Thyroid gland (tissue), 4 donors: ENCODE results near the gene PLEKHG7. TPM values are rescaled to one million over a fixed set of nuclear protein-coding genes. Genes with fewer than 3 reads are reported as not detected.

ENCODE experiments used
- DNase-seq, 2 donors: peaks; one replicate each; pipeline ENCODE4 v3.0.0-alpha.2; 2019
- H3K27ac ChIP-seq, 3 donors: fragments of 200-600 bp; sonication (generic); 1 replicate in 2 of 3; 2 replicates in 1 of 3; pipeline ENCODE4 v1.5.1; 2016 to 2019; ENCODE audit warnings: mild to moderate bottlenecking in 1 of 3, moderate library complexity in 1 of 3
- H3K27me3 ChIP-seq: fragments of 200-600 bp; sonication (generic); one replicate; pipeline ENCODE4 v1.5.1; 2019
- H3K36me3 ChIP-seq, 2 donors: fragments of 200-600 bp; sonication (generic); one replicate each; pipeline ENCODE4 v1.5.1; 2016 to 2019
- H3K4me1 ChIP-seq, 2 donors: fragments of 200-600 bp; sonication (generic); one replicate each; pipeline ENCODE4 v1.5.1; 2017 to 2019
- H3K4me3 ChIP-seq, 3 donors: fragments of 200-600 bp; sonication (generic); replicated peaks in 1 of 3; 1 replicate in 2 of 3; 2 replicates in 1 of 3; pipeline ENCODE4 v1.5.1; 2016; ENCODE audit warnings: mild to moderate bottlenecking in 1 of 3
- H3K9me3 ChIP-seq: fragments of 200-600 bp; sonication (generic); one replicate; pipeline ENCODE4 v1.5.1; 2017
- CTCF ChIP-seq, 6 experiments: fragments of 200-600 bp in 3 of 6; fragments of 450-650 bp in 3 of 6; sonication (generic) in 3 of 6; IDR thresholded peaks; one replicate each; pipeline ENCODE4 v1.5.1; 2016 to 2019; ENCODE audit warnings: antibody characterized with exemption in 6 of 6, mild to moderate bottlenecking in 2 of 6, inconsistent platforms in 1 of 6, moderate library complexity in 1 of 6
- POLR2A ChIP-seq, 2 donors: fragments of 450-650 bp; IDR thresholded peaks; one replicate each; pipeline ENCODE4 v1.6.1; 2017; ENCODE audit warnings: antibody characterized with exemption in 2 of 2, mild to moderate bottlenecking in 2 of 2, moderate library complexity in 1 of 2
- WGBS, 2 donors: methylation state at CpG; one replicate each; pipeline ENCODE4 v1.1.5; 2017; 5-methylcytosine and 5-hydroxymethylcytosine counted together
- intact Hi-C: fragments of 100-400 bp; cut with DNase I; formaldehyde crosslinking; loops from one replicate; pipeline ENCODE4 v1.15.1; 2023
- total RNA-seq, 4 donors: library from RNA; depleted of rRNA; stranded (reverse); fragments of >200 nt; gene quantifications; one replicate each; pipeline ENCODE4 v1.2.3, GENCODE V29; 2016

Gene PLEKHG7
- total RNA-seq, 4 donors from 2014 or later = not detected

DNA sequence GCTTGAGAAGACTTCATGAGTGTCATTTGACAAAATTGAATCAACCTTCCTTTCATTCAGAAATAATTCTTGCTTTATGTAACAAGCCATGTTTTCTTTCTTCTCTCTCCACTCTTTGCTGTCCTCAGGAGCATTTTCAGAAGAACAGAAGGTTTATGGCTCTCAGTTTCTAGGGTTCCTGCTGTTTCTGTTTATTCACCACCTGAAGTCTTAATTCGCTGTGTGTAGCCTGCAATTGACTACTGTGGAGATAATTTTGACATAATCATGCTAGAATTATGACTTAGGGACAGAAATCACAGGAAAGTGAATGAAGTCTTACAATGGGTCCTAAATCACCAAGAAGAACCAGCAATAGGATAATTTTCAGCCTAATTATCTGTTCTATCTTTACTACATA is 7.2 kb upstream of the PLEKHG7 start:
- TF ChIP-seq CTCF (IDR thresholded peaks at IDR 0.05) (no peak), POLR2A (IDR thresholded peaks at IDR 0.05) (no peak)
- Histone ChIP-seq H3K27ac (no peak overlapping the region), H3K4me3 (no peak overlapping the region), H3K9me3 (no peaks in the 10 kb centered on the region), H3K4me1 (no peaks in the 10 kb centered on the region), H3K36me3 (no peaks in the 10 kb centered on the region), H3K27me3 (no peaks in the 10 kb centered on the region)
- intact Hi-C loops = no loop called here
- WGBS, 2 donors = 88% methylated on average over 1 of the region's 1 CpG
- no peak for DNase-seq

DNA sequence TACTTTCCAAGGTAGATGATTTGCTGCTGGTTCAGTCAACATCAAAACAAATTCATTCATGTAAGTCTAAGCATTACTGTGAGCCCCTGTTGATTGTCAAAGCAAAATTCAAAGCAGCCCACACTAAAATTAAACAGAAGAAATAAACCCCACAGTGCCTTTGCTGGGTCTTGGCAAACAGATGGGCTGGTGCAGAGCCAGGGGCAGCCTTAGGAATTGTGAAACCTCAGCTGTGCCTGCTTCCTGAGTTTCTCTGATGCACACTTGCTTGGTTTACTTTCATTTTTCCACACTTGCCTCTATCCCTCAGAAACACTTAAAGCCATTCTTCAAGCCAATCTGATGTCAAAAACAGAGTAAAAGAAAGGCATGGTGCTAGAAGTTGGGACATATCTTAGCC is 6.6 kb upstream of the PLEKHG7 start:
- no peaks in the 10 kb centered on the region for H3K27me3 ChIP-seq
- no peak for TF ChIP-seq CTCF (IDR thresholded peaks at IDR 0.05)
- TF ChIP-seq POLR2A (IDR thresholded peaks at IDR 0.05) = no peak
- H3K4me3 ChIP-seq = no peak overlapping the region
- no peak overlapping the region for H3K27ac ChIP-seq
- intact Hi-C loops = no loop called here
- DNase-seq = peak in 1 of 2 donors; percentile 29
- no peaks in the 10 kb centered on the region for H3K9me3 ChIP-seq
- no peaks in the 10 kb centered on the region for H3K36me3 ChIP-seq
- H3K4me1 ChIP-seq = no peaks in the 10 kb centered on the region

GRCh38 chr12:92698474-92698873 is 4.3 kb upstream of the PLEKHG7 start:
- TF ChIP-seq CTCF (IDR thresholded peaks at IDR 0.05) = no peak
- TF ChIP-seq POLR2A (IDR thresholded peaks at IDR 0.05) = no peak
- no peaks in the 10 kb centered on the region for H3K9me3 ChIP-seq
- intact Hi-C loops = no loop called here
- H3K27me3 ChIP-seq = no peaks in the 10 kb centered on the region
- H3K27ac ChIP-seq = no peak overlapping the region
- no peak for DNase-seq
- H3K36me3 ChIP-seq = no peaks in the 10 kb centered on the region
- H3K4me3 ChIP-seq = no peak overlapping the region
- H3K4me1 ChIP-seq = no peaks in the 10 kb centered on the region

- Histone ChIP-seq H3K9me3 (no peaks in the 10 kb centered on the region), H3K4me3 (no peak overlapping the region), H3K36me3 (no peaks in the 10 kb centered on the region), H3K4me1 (no peaks in the 10 kb centered on the region), H3K27ac (no peak overlapping the region), H3K27me3 (no peaks in the 10 kb centered on the region)
- no peak for DNase-seq
- 85 to 91% methylated on average over 1 of the region's 1 CpG for WGBS, 2 donors
- intact Hi-C loops = no loop called here
- TF ChIP-seq CTCF (IDR thresholded peaks at IDR 0.05) (no peak), POLR2A (IDR thresholded peaks at IDR 0.05) (no peak)
These were observed 1.3 kb upstream of the PLEKHG7 start for GRCh38 chr12:92701441-92701840.

- intact Hi-C loops = no loop called here
- WGBS, 2 donors = 87 to 89% methylated on average over 4 of the region's 4 CpGs
- no peaks in the 10 kb centered on the region for H3K36me3 ChIP-seq
- no peak overlapping the region for H3K4me3 ChIP-seq
- no peaks in the 10 kb centered on the region for H3K27me3 ChIP-seq
- no peaks in the 10 kb centered on the region for H3K9me3 ChIP-seq
- TF ChIP-seq POLR2A (IDR thresholded peaks at IDR 0.05) = no peak
- no peak for DNase-seq
- no peak overlapping the region for H3K27ac ChIP-seq
- H3K4me1 ChIP-seq = no peaks in the 10 kb centered on the region
These were observed 997 bp downstream of the PLEKHG7 start for GRCh38 chr12:92703786-92704185.

GRCh38 chr12:92706594-92706993 is 3.8 kb downstream of the PLEKHG7 start:
- Histone ChIP-seq H3K36me3 (no peaks in the 10 kb centered on the region), H3K27me3 (no peaks in the 10 kb centered on the region), H3K4me1 (no peaks in the 10 kb centered on the region), H3K9me3 (no peaks in the 10 kb centered on the region), H3K4me3 (no peak overlapping the region), H3K27ac (no peak overlapping the region)
- intact Hi-C loops = no loop called here
- DNase-seq = no peak
- 90 to 100% methylated on average over 6 to 7 of the region's 7 CpGs for WGBS, 2 donors
- TF ChIP-seq CTCF (IDR thresholded peaks at IDR 0.05) = no peak
- TF ChIP-seq POLR2A (IDR thresholded peaks at IDR 0.05) = no peak
